Omental fat pad (tissue), 4 donors: ENCODE data around the gene LPCAT4. TPM values are rescaled to one million over a fixed set of nuclear protein-coding genes. Genes with fewer than 3 reads are reported as not detected.

ENCODE experiments used
- ATAC-seq: fragments of 150-250 bp; one replicate; pipeline ENCODE4 v1.9.1; 2016; ENCODE audit warnings: mild to moderate bottlenecking, moderate library complexity; ENCODE audit not compliant: low FRiP score
- DNase-seq: peaks from one replicate; pipeline ENCODE4 v3.0.0-alpha.2; 2019; ENCODE audit warnings: low spot score
- total RNA-seq, 4 donors: library from RNA; depleted of rRNA; stranded (reverse); fragments of >200 nt; gene quantifications; one replicate each; pipeline ENCODE4 v1.1.0, GENCODE V29; 2016
- TF ChIP-seq, protein P1 (sequence below), 3 donors: fragments of 450-650 bp; IDR thresholded peaks; one replicate each; pipeline ENCODE4 v1.5.1; 2016 to 2017; ENCODE audit warnings: antibody characterized with exemption in 3 of 3, mild to moderate bottlenecking in 3 of 3, moderate library complexity in 2 of 3

Gene LPCAT4
- total RNA-seq, 4 donors from 2014 or later, result 5.8 to 28.7 (median 13.3) TPM

DNA sequence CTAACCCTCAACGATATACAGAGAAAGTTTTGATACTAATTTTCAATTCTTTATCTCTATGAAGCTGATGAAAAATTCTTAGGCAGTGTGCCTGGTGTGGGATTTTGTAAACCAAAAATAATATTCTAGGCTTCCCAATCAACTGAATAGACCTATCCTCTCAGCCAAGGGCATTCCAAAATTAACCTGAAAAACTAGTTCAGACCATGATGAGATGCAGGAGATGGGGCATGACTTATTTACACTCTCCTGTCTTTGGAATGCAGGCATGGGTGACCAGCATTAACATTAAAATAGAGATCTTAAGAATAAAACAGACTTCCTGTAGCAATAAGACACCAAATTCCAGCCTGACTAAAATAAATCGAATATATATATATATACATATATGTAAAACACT lies 7.8 kb upstream of the LPCAT4 start:
- TF ChIP-seq, protein P1, sequence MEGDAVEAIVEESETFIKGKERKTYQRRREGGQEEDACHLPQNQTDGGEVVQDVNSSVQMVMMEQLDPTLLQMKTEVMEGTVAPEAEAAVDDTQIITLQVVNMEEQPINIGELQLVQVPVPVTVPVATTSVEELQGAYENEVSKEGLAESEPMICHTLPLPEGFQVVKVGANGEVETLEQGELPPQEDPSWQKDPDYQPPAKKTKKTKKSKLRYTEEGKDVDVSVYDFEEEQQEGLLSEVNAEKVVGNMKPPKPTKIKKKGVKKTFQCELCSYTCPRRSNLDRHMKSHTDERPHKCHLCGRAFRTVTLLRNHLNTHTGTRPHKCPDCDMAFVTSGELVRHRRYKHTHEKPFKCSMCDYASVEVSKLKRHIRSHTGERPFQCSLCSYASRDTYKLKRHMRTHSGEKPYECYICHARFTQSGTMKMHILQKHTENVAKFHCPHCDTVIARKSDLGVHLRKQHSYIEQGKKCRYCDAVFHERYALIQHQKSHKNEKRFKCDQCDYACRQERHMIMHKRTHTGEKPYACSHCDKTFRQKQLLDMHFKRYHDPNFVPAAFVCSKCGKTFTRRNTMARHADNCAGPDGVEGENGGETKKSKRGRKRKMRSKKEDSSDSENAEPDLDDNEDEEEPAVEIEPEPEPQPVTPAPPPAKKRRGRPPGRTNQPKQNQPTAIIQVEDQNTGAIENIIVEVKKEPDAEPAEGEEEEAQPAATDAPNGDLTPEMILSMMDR (IDR thresholded peaks at IDR 0.05), result no peak
- no peak for ATAC-seq
- DNase-seq, result no peak

GRCh38 chr15:34373951-34374350 lies 7.0 kb upstream of the LPCAT4 start:
- TF ChIP-seq, protein P1 (IDR thresholded peaks at IDR 0.05), result no peak
- ATAC-seq, result no peak
- DNase-seq, result no peak

GRCh38 chr15:34370643-34371042 lies 3.6 kb upstream of the LPCAT4 start:
- DNase-seq, result no peak
- TF ChIP-seq, protein P1 (IDR thresholded peaks at IDR 0.05), result no peak
- no peak for ATAC-seq

- TF ChIP-seq, protein P1 (IDR thresholded peaks at IDR 0.05), result no peak
- DNase-seq (no peak), ATAC-seq (no peak)
Observed at GRCh38 chr15:34370129-34370528, 3.1 kb upstream of the LPCAT4 start.

- ATAC-seq (peak; percentile 29), DNase-seq (peak; percentile 35)
- TF ChIP-seq, protein P1 (IDR thresholded peaks at IDR 0.05), result no peak
Observed at GRCh38 chr15:34366271-34367065, 528 bp downstream of the LPCAT4 start.

DNA sequence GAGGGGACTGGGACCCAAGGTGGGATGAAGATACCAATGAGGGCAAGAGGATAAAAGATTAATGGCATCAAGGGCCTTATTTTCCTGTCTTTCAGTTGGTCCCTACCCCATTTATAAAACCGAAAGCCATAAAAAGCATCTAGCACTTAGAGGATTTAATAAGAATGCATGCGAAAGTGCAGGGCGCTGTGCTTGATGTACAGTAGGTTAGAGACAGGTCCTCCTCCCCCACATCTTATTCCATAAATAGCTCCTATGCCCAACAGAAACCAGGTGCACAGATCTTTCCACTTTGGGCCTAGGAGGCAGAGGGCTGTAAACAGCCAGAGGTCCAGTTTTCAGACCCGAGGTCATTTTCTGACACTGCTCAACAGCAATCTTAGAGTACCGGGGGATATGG lies 1.2 kb downstream of the LPCAT4 start:
- no peak for ATAC-seq

More for the DNA sequence above, 1.2 kb downstream of the LPCAT4 start:
- no peak for DNase-seq
- TF ChIP-seq, protein P1 (IDR thresholded peaks at IDR 0.05), result no peak
